Mesenchymal stem cell (in vitro differentiated cells and primary cell): Measurements from ENCODE around the gene OR10A2.

Experiments
- DNase-seq: peaks from one replicate; pipeline ENCODE4 v3.0.0-alpha.2; 2013
- H2AFZ ChIP-seq: one replicate; pipeline ENCODE4 v1.6.1; 2013; ENCODE audit warnings: low read depth, mild to moderate bottlenecking, control low read depth, inconsistent platforms, low read length, moderate library complexity
- H2AK5ac ChIP-seq: 2 replicates; pipeline ENCODE4 v1.6.1; 2013; ENCODE audit warnings: low read length, moderate library complexity, mild to moderate bottlenecking, inconsistent platforms; ENCODE audit not compliant: severe bottlenecking
- H2BK120ac ChIP-seq: one replicate; pipeline ENCODE4 v1.6.1; 2013; ENCODE audit warnings: low read depth, mild to moderate bottlenecking, inconsistent platforms, low read length, moderate library complexity
- H2BK12ac ChIP-seq, 2 experiments: one replicate each; pipeline ENCODE4 v1.6.1; 2013; ENCODE audit warnings: inconsistent platforms in 2 of 2, low read length in 2 of 2, mild to moderate bottlenecking in 2 of 2, moderate library complexity in 2 of 2, control low read depth in 1 of 2
- H2BK15ac ChIP-seq: one replicate; pipeline ENCODE4 v1.6.1; 2013; ENCODE audit warnings: mild to moderate bottlenecking, low read depth, inconsistent platforms; ENCODE audit not compliant: poor library complexity, severe bottlenecking
- H2BK5ac ChIP-seq: 2 replicates; pipeline ENCODE4 v1.6.1; 2013; ENCODE audit warnings: low read depth, mild to moderate bottlenecking, low read length, control low read depth, inconsistent platforms; ENCODE audit not compliant: poor library complexity, severe bottlenecking
- H3K14ac ChIP-seq, 2 experiments: one replicate each; pipeline ENCODE4 v1.6.1; 2013; ENCODE audit warnings: inconsistent platforms in 2 of 2, low read length in 2 of 2, control low read depth in 1 of 2, mild to moderate bottlenecking in 1 of 2, moderate library complexity in 1 of 2
- H3K18ac ChIP-seq, 2 experiments: one replicate each; pipeline ENCODE4 v1.6.1; 2013; ENCODE audit warnings: inconsistent platforms in 2 of 2, low read length in 2 of 2, control low read depth in 1 of 2, low read depth in 1 of 2, mild to moderate bottlenecking in 1 of 2
- H3K23ac ChIP-seq, 2 experiments: one replicate each; pipeline ENCODE4 v1.6.1; 2013; ENCODE audit warnings: inconsistent platforms in 2 of 2, low read length in 2 of 2, mild to moderate bottlenecking in 2 of 2, moderate library complexity in 2 of 2, control low read depth in 1 of 2
- H3K27ac ChIP-seq: 2 replicates; pipeline ENCODE4 v1.5.1; 2013; ENCODE audit warnings: mild to moderate bottlenecking, moderate library complexity, low read length, control low read depth, inconsistent platforms; ENCODE audit not compliant: poor library complexity, severe bottlenecking
- H3K27me3 ChIP-seq, 2 experiments: 2 replicates each; pipeline versions ENCODE4 v1.6.1 to v1.7.0; 2013; ENCODE audit warnings: low read length in 2 of 2, mild to moderate bottlenecking in 2 of 2, moderate library complexity in 2 of 2, control low read depth in 1 of 2, inconsistent platforms in 1 of 2; ENCODE audit not compliant: control insufficient read depth in 1 of 2, insufficient read depth in 1 of 2
- H3K36me3 ChIP-seq, 2 experiments: 2 replicates each; pipeline versions ENCODE4 v1.6.1 to v1.7.0; 2013; ENCODE audit warnings: low read length in 2 of 2, control low read depth in 1 of 2, inconsistent platforms in 1 of 2, low read depth in 1 of 2, mild to moderate bottlenecking in 1 of 2; ENCODE audit not compliant: insufficient read depth in 2 of 2, control insufficient read depth in 1 of 2
- H3K4ac ChIP-seq, 2 experiments: one replicate each; pipeline ENCODE4 v1.6.1; 2013; ENCODE audit warnings: inconsistent platforms in 2 of 2, low read length in 2 of 2, mild to moderate bottlenecking in 2 of 2, moderate library complexity in 2 of 2, control low read depth in 1 of 2, low read depth in 1 of 2
- H3K4me1 ChIP-seq: 2 replicates; pipeline ENCODE4 v1.6.1; 2013; ENCODE audit warnings: low read depth, low read length, control low read depth; ENCODE audit not compliant: control insufficient read depth, insufficient read depth
- H3K4me2 ChIP-seq: 2 replicates; pipeline ENCODE4 v1.6.1; 2013; ENCODE audit warnings: low read length, mild to moderate bottlenecking, inconsistent platforms; ENCODE audit not compliant: poor library complexity, severe bottlenecking
- H3K4me3 ChIP-seq, 2 experiments: 2 replicates each; pipeline versions ENCODE4 v1.5.1 to v1.7.0; 2013; ENCODE audit warnings: low read length in 2 of 2, mild to moderate bottlenecking in 2 of 2, control low read depth in 1 of 2, low read depth in 1 of 2; ENCODE audit not compliant: insufficient read depth in 1 of 2
- H3K79me1 ChIP-seq: replicated peaks from 2 replicates; pipeline ENCODE4 v1.6.1; 2013; ENCODE audit warnings: mild to moderate bottlenecking, control low read depth, low read length, inconsistent platforms; ENCODE audit not compliant: poor library complexity, severe bottlenecking
- H3K9ac ChIP-seq: 2 replicates; pipeline ENCODE4 v1.7.0; 2013; ENCODE audit warnings: mild to moderate bottlenecking, low read length, moderate library complexity
- H3K9me3 ChIP-seq: 2 replicates; pipeline ENCODE4 v1.7.0; 2013; ENCODE audit warnings: mild to moderate bottlenecking, low read length; ENCODE audit not compliant: control insufficient read depth
- H4K8ac ChIP-seq: one replicate; pipeline ENCODE4 v1.6.1; 2013; ENCODE audit warnings: inconsistent platforms, mild to moderate bottlenecking, low read length, moderate library complexity
- H4K91ac ChIP-seq: one replicate; pipeline ENCODE4 v1.6.1; 2013; ENCODE audit warnings: mild to moderate bottlenecking, low read length, inconsistent platforms
- WGBS: methylation state at CpG from one replicate; pipeline ENCODE4 v1.1.7; 2013; ENCODE audit warnings: mixed read lengths; 5-methylcytosine and 5-hydroxymethylcytosine counted together

OR10A2 gene

DNA sequence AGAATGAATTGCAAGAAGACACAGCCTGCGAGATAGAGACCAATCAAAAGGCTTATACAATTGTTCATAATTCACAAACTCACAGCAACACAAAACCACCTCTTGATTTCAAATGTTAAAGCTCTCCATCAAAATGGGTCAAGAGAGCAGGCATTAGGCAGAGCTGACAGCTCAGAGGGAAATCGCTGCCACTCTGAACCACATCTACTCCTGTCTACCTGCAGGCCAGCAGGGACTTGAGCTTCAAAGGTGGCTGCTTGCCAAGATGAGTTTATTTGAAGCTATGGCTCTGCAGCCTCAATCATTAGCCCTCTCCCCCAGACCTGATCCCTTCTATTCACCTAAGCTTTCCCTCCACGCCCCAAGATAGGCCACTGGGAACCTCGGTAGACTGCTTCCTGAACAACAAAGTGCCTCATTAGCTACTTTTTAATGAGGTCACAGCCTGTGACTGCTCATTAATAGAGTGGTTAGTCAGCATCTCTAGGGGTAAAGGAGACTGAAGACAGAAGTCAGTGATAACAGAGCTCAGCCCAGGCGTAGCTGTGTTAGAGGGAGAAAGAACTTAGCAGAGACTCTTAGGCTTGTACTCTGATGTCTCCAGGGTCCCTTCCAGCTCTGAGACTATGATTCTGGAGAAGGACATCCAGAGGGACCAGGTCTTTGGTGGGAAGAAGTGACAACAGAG lies 38.6 kb upstream of the OR10A2 start:
- H3K9me3 ChIP-seq = peaks cover 5% of the 10 kb centered on the region
- no peak overlapping the region for H3K23ac ChIP-seq
- H3K9ac ChIP-seq = no peak overlapping the region
- H4K8ac ChIP-seq = no peak overlapping the region
- H2BK5ac ChIP-seq = no peak overlapping the region
- no peak overlapping the region for H2AK5ac ChIP-seq
- H3K27me3 ChIP-seq = no peaks in the 10 kb centered on the region
- no peak for DNase-seq
- no peaks in the 10 kb centered on the region for H3K79me1 ChIP-seq
- no peak overlapping the region for H2BK12ac ChIP-seq
- H3K4ac ChIP-seq = no peak overlapping the region
- H3K4me2 ChIP-seq = no peak overlapping the region
- no peak overlapping the region for H3K18ac ChIP-seq
- H3K27ac ChIP-seq = no peak overlapping the region
- no peak overlapping the region for H3K4me3 ChIP-seq
- H3K4me1 ChIP-seq = no peaks in the 10 kb centered on the region
- no peak overlapping the region for H2AFZ ChIP-seq
- WGBS = 89% methylated on average over 5 of the region's 5 CpGs
- H2BK15ac ChIP-seq = no peak overlapping the region
- no peak overlapping the region for H2BK120ac ChIP-seq
- H3K14ac ChIP-seq = no peak overlapping the region
- no peaks in the 10 kb centered on the region for H3K36me3 ChIP-seq
- H4K91ac ChIP-seq = no peak overlapping the region

DNA sequence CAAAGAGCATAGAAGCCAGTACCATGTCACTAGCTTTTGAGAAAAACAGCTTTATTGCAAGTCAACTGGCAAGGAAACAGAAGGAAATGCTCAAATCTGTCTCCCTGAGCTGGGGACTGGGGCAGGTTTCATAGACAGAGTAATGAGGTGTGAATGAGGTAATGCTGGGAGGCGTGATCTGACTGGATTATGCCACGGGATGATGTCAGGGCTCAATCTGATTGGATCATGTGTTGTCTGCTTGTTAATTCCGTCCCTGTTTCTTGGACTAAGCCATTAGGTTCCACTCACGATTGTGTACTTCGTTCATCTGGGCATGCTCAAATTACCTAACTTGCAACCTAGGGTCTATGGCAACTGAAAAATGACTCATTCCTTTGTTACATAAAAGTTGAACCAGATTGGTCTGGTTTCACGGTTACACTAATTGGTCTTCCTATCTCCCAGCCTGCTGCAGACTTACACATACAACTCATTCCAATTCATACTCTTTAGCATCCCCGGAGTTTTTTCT lies 37.6 kb upstream of the OR10A2 start:
- Histone ChIP-seq H2BK5ac (no peak overlapping the region), H2BK15ac (no peak overlapping the region), H4K91ac (no peak overlapping the region), H2AFZ (no peak overlapping the region), H3K23ac (no peak overlapping the region), H2AK5ac (no peak overlapping the region), H3K4me2 (no peak overlapping the region), H4K8ac (no peak overlapping the region), H3K27me3 (no peaks in the 10 kb centered on the region), H3K9ac (no peak overlapping the region), H3K9me3 (peaks cover 2% of the 10 kb centered on the region), H3K79me1 (no peaks in the 10 kb centered on the region), H3K36me3 (no peaks in the 10 kb centered on the region), H2BK120ac (no peak overlapping the region), H3K4me1 (no peaks in the 10 kb centered on the region), H3K27ac (no peak overlapping the region), H3K18ac (no peak overlapping the region), H3K14ac (no peak overlapping the region), H3K4ac (no peak overlapping the region), H2BK12ac (no peak overlapping the region), H3K4me3 (no peak overlapping the region)
- 88% methylated on average over 7 of the region's 7 CpGs for WGBS
- DNase-seq = no peak

DNA sequence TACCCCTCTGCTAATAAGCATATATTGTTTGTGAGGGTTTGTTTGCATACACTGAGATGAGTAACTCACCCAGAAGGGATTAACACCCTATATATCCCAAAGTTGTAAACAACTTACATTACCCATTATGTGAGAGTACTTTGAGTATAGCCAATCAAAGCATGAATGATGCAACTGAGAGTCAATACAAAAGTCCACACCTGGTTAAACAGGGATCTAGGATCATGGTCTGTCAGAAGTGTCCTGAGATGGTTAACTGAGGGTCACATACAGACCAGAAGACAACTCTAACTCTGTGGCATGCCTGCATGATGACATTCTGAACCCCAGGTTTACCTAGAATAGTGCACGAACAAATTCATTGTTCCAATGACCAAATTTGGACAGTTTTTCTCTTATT lies 34.8 kb upstream of the OR10A2 start:
- no peak overlapping the region for H3K23ac ChIP-seq
- H3K4me3 ChIP-seq = no peak overlapping the region
- no peak overlapping the region for H4K91ac ChIP-seq
- WGBS = 86% methylated on average over 1 of the region's 1 CpG
- no peaks in the 10 kb centered on the region for H3K27me3 ChIP-seq
- H3K27ac ChIP-seq = no peak overlapping the region
- H3K18ac ChIP-seq = no peak overlapping the region
- H3K9ac ChIP-seq = no peak overlapping the region
- no peak overlapping the region for H2AK5ac ChIP-seq
- no peaks in the 10 kb centered on the region for H3K4me1 ChIP-seq
- no peak overlapping the region for H3K14ac ChIP-seq
- no peak for DNase-seq
- no peak overlapping the region for H4K8ac ChIP-seq
- H3K4me2 ChIP-seq = no peak overlapping the region
- no peaks in the 10 kb centered on the region for H3K9me3 ChIP-seq
- no peak overlapping the region for H2BK15ac ChIP-seq
- no peak overlapping the region for H2AFZ ChIP-seq
- no peaks in the 10 kb centered on the region for H3K79me1 ChIP-seq
- no peaks in the 10 kb centered on the region for H3K36me3 ChIP-seq
- H2BK120ac ChIP-seq = no peak overlapping the region
- H3K4ac ChIP-seq = no peak overlapping the region
- no peak overlapping the region for H2BK12ac ChIP-seq
- no peak overlapping the region for H2BK5ac ChIP-seq

DNA sequence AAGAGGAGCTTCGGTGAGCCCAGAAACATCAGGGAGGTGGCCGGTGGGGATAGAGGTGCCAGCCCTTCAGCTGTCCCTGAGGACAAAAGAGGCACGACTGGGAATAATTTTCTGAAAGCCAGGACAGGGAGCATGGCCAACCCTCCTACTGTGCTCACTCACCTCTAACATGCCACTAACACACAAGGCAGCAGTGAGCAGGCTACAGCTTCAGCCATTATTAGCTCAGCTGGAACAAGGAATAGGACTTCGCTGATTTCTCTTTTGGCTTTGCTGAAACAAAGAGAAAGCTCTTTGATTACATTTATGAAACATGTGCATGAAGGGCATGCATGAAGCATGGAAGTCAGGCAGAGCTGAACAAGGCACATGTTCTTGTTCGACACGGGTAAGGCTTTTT lies 29.5 kb upstream of the OR10A2 start:
- Histone ChIP-seq H3K27me3 (no peaks in the 10 kb centered on the region), H2AFZ (no peak overlapping the region)

More for the DNA sequence above, 29.5 kb upstream of the OR10A2 start:
- Histone ChIP-seq H3K79me1 (no peaks in the 10 kb centered on the region), H2BK12ac (no peak overlapping the region), H3K4me3 (no peak overlapping the region), H2AK5ac (no peak overlapping the region), H3K9me3 (no peaks in the 10 kb centered on the region), H3K14ac (no peak overlapping the region), H2BK5ac (no peak overlapping the region), H3K27ac (no peak overlapping the region), H3K36me3 (no peaks in the 10 kb centered on the region), H3K4me2 (no peak overlapping the region), H3K4me1 (no peaks in the 10 kb centered on the region), H4K8ac (no peak overlapping the region), H2BK120ac (no peak overlapping the region), H3K18ac (no peak overlapping the region), H3K4ac (no peak overlapping the region), H3K23ac (no peak overlapping the region), H3K9ac (no peak overlapping the region), H2BK15ac (no peak overlapping the region), H4K91ac (no peak overlapping the region)
- no peak for DNase-seq
- WGBS = 87% methylated on average over 6 of the region's 6 CpGs
